GM19467 (cell line): Measurements from ENCODE around the gene SDR39U1.

Experiments used
- ATAC-seq: cut with Tn5 transposase; IDR thresholded peaks from one replicate; pipeline ENCODE4 v1.9.1; 2021; ENCODE audit warnings: mild to moderate bottlenecking, moderate library complexity; ENCODE audit not compliant: unreplicated experiment

SDR39U1 gene

DNA sequence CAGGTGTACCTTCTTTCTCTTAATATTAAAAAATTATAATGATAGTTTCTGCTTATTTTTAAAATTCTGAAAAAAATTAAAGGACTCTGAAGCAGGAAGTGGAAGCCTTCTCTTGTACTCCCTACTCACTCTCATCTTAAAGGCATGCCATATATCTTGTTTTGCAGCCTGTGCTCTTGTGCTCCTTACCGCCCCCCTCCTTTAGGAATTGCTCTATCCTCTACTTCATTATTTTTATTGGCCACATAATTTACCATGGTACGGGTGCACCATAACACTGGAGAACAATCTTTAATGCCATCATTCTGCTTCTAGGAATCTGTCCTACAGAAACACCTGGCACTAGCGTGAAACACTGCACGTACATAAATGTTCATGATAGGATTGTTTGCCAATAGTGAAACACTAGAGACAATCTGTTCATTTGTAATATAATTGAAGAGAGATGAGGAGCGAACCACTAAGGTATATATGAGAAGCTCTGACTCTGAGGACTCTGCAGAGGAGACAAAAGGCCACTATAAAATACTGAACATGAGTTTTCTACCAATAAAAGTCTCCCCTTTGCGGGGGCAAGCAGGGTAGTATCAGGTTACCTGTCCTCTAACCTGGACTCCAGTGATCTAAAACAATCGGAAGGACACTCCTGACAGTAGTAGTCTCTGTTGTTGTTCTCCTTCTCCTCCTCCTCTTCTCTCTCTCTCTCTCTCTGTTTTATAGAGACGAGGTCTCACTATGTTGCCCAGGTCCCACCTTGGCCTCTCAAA, 50.1 kb downstream of the SDR39U1 start:
- ATAC-seq, result no peak

DNA sequence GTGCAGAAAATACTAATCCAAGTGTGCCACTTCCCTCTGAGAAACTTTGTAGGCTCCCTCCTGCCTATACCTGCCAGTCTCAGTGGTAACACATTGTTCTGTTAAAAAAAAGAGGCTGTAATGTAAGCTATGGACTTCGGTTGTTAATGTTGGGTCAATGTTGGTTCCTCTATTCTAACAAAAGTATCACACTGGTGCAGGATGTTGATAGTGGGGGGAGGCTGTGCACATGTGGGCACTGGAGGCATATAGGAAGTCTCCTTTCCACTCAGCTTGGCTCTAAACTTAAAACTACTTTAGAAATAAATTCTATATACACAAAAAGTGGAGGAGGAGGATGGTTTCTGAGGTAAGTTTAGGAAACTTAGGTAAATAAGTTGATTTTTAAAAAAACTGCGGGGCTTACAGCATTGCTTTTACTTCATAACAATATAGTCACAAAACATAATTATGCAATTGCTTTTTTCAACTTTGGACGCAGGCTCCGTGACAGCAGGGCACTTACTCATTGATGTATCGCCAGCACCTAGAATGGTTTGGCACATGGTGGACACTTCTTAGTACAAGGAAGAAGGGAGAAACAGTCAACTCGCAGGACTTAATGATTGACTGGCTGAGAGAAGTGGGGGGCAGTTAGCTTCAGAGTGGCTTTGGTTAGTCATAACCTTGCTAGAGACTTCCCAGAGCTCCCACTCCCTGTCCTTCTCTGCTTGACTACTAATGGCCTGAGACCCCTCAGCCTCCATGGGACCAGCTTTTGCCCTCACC, 51.7 kb downstream of the SDR39U1 start:
- no peak for ATAC-seq
